B cell (primary cell): ENCODE data around the gene ARAP1. TPM values are rescaled to one million over a fixed set of nuclear protein-coding genes. Genes with fewer than 3 reads are reported as not detected.

Experiments used
- ATAC-seq: fragments of 200-7000 bp; cut with Tn5 transposase; one replicate; pipeline ENCODE4 v1.10.0; 2021; ENCODE audit warnings: low read depth, mild to moderate bottlenecking, moderate number of reproducible peaks, moderate library complexity
- CTCF ChIA-PET: fragments of 350-600 bp; sonication (Branson Sonifier 250); formaldehyde crosslinking; loops from one replicate; lab custom pipeline; 2021; ENCODE audit warnings: antibody characterized with exemption, inconsistent platforms; lab: Charles Lee
- POLR2A ChIA-PET: fragments of 350-600 bp; sonication (Branson Sonifier 250); formaldehyde crosslinking; loops from one replicate; lab custom pipeline; 2021; ENCODE audit warnings: antibody characterized with exemption; lab: Charles Lee
- DNase-seq: peaks from one replicate; pipeline ENCODE4 v3.0.0; 2013
- H2AFZ ChIP-seq: 2 replicates; pipeline ENCODE4 v1.6.1; 2012; ENCODE audit warnings: mild to moderate bottlenecking, low read depth, low read length; ENCODE audit not compliant: insufficient read depth, poor library complexity, severe bottlenecking
- H3K27ac ChIP-seq, 2 donors: 1 replicate in 1 of 2; 2 replicates in 1 of 2; pipeline ENCODE4 v1.5.1; 2012 to 2013; ENCODE audit warnings: low read length in 2 of 2, mild to moderate bottlenecking in 2 of 2, moderate library complexity in 1 of 2
- H3K27me3 ChIP-seq, 4 experiments: fragments of 200-600 bp in 1 of 4; sonication (generic) in 1 of 4; replicated peaks in 1 of 4; 1 replicate in 2 of 4; 2 replicates in 2 of 4; pipeline versions ENCODE4 v1.6.1 to v1.7.0; 2013 to 2016; ENCODE audit warnings: low read length in 3 of 4, mild to moderate bottlenecking in 2 of 4, mixed read lengths in 1 of 4, moderate library complexity in 1 of 4; ENCODE audit not compliant: insufficient read depth in 4 of 4, control insufficient read depth in 3 of 4; ENCODE audit errors: control extremely low read depth in 1 of 4
- H3K36me3 ChIP-seq, 2 experiments: replicated peaks in 1 of 2; 1 replicate in 1 of 2; 2 replicates in 1 of 2; pipeline versions ENCODE4 v1.6.1 to v1.7.1; 2013; ENCODE audit warnings: low read length in 1 of 2; ENCODE audit not compliant: insufficient read depth in 2 of 2, control insufficient read depth in 1 of 2; ENCODE audit errors: control extremely low read depth in 1 of 2, extremely low read depth in 1 of 2
- H3K4me1 ChIP-seq, 2 donors: fragments of 200-600 bp in 1 of 2; sonication (generic) in 1 of 2; 1 replicate in 1 of 2; 2 replicates in 1 of 2; pipeline versions ENCODE4 v1.5.1 to v1.6.1; 2013 to 2017; ENCODE audit warnings: low read length in 2 of 2; ENCODE audit not compliant: control insufficient read depth in 2 of 2, insufficient read depth in 2 of 2
- H3K4me2 ChIP-seq: replicated peaks from 2 replicates; pipeline ENCODE3; 2012; ENCODE audit warnings: mild to moderate bottlenecking, low read depth, low read length; ENCODE audit not compliant: poor library complexity, severe bottlenecking
- H3K4me3 ChIP-seq, 5 experiments: fragments of 200-600 bp in 1 of 5; sonication (generic) in 1 of 5; 1 replicate in 3 of 5; 2 replicates in 2 of 5; pipeline versions ENCODE4 v1.5.1 to v1.7.0; 2011 to 2016; ENCODE audit warnings: low read length in 4 of 5, mild to moderate bottlenecking in 4 of 5, low read depth in 2 of 5, control low read depth in 1 of 5, moderate library complexity in 1 of 5; ENCODE audit not compliant: insufficient read depth in 1 of 5; ENCODE audit errors: control extremely low read depth in 1 of 5, extremely low read depth in 1 of 5
- H3K79me2 ChIP-seq: fragments of 200-600 bp; sonication (generic); one replicate; pipeline ENCODE4 v1.6.0; 2016; ENCODE audit warnings: low read length; ENCODE audit not compliant: control insufficient read depth, insufficient read depth
- H3K9ac ChIP-seq: fragments of 200-600 bp; sonication (generic); 2 replicates; pipeline ENCODE4 v1.6.1; 2017; ENCODE audit warnings: mild to moderate bottlenecking, low read length, moderate library complexity
- H3K9me3 ChIP-seq, 3 donors: one replicate each; pipeline versions ENCODE4 v1.6.1 to v1.7.1; 2013; ENCODE audit warnings: low read length in 2 of 3; ENCODE audit not compliant: control insufficient read depth in 2 of 3, insufficient read depth in 1 of 3; ENCODE audit errors: control extremely low read depth in 1 of 3
- H4K20me1 ChIP-seq: 2 replicates; pipeline ENCODE4 v1.6.0; 2012; ENCODE audit warnings: mild to moderate bottlenecking, low read length; ENCODE audit not compliant: insufficient read depth, control insufficient read depth, poor library complexity, severe bottlenecking
- H3K27ac Mint-ChIP-seq: one replicate; pipeline ENCODE4 v1.8.0; 2021; ENCODE audit warnings: mixed read lengths
- H3K27me3 Mint-ChIP-seq: one replicate; pipeline ENCODE4 v1.8.0; 2021; ENCODE audit warnings: mixed read lengths
- H3K4me1 Mint-ChIP-seq: one replicate; pipeline ENCODE4 v1.8.0; 2021; ENCODE audit warnings: mixed read lengths
- H3K4me3 Mint-ChIP-seq: one replicate; pipeline ENCODE4 v1.8.0; 2021; ENCODE audit warnings: mixed read lengths
- H3K9me3 Mint-ChIP-seq: one replicate; pipeline ENCODE4 v1.8.0; 2022; ENCODE audit warnings: mixed read lengths; ENCODE audit not compliant: insufficient read depth
- EZH2 ChIP-seq: IDR thresholded peaks from 2 replicates; pipeline ENCODE4 v1.6.1; 2012; ENCODE audit warnings: borderline replicate concordance, low read depth, mild to moderate bottlenecking, moderate library complexity, low read length; ENCODE audit not compliant: insufficient read depth, poor library complexity, severe bottlenecking
- WGBS: methylation state at CpG from one replicate; pipeline ENCODE4 v1.1.5; 2013; ENCODE audit warnings: missing lambda C conversion rate; ENCODE audit not compliant: insufficient coverage; 5-methylcytosine and 5-hydroxymethylcytosine counted together
- intact Hi-C: fragments of 100-400 bp; cut with micrococcal nuclease; formaldehyde crosslinking; loops from one replicate; pipeline ENCODE4 v1.10.0; 2022
- polyA plus RNA-seq: library from polyadenylated mRNA; depleted of rRNA; stranded (reverse); fragments of >200 nt; gene quantifications from 2 replicates; pipeline ENCODE4 v1.2.3, GENCODE V29; 2012
- total RNA-seq, 2 donors: library from RNA; stranded (reverse); fragments of 120-200 nt in 1 of 2; gene quantifications; 1 replicate in 1 of 2; 2 replicates in 1 of 2; pipeline versions ENCODE4 v1.2.3 to v1.2.4, GENCODE V29; 2013 to 2022
- TF ChIP-seq, protein P1 (sequence below): fragments of 200-600 bp; IDR thresholded peaks from one replicate; pipeline ENCODE4 v1.8.0; 2022; ENCODE audit warnings: antibody characterized with exemption, mild to moderate bottlenecking

ARAP1 gene
- total and polyA plus RNA-seq, 2 donors (not counting 1 experiment from before 2014, with no cell fraction given): 143 to 242 TPM

DNA sequence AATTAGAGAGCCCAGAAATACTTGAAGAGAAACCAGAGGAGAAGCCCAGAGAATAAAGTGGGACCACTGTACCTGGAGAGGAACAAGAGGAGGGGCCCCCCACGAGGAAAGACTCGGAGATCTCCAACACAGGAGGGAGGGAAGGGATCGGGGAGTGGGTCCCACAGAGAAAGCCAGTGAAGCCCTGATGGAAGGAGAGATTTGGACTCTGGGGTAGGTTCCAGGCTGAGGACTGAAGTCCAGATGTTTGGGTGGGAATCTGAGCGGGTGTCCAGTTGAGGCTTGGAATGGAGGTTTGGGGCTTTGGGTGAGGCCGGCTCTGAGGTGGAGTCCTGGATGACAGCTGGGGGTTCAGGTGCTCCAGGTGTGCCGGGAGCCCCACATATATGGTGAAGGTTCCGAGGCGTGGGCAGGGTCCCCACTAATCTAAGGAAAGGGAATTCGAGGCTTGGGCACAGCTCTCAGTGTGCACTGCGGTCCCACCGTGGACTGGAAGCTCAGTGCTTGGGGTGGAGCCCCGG, 110.6 kb downstream of the ARAP1 start:
- Histone ChIP-seq H2AFZ (no peak overlapping the region), H3K27ac (no peak overlapping the region), H3K79me2 (no peaks in the 10 kb centered on the region), H3K9ac (no peak overlapping the region), H3K9me3 (peaks cover 0 to 6% (median 0%) of the 10 kb centered on the region in 3 donors), H3K4me2 (peak overlapping the region; percentile 94), H3K36me3 (no peaks in the 10 kb centered on the region), H3K27me3 (peaks cover 0 to 61% (median 22%) of the 10 kb centered on the region in 4 experiments), H3K4me1 (peaks cover 13 to 16% of the 10 kb centered on the region in 2 donors), H4K20me1 (no peaks in the 10 kb centered on the region), H3K4me3 (no peak overlapping the region)
- WGBS: 61% methylated on average over 12 of the region's 12 CpGs
- no peak for DNase-seq
- POLR2A ChIA-PET: no interaction called here
- no peak overlapping the region for H3K4me3 Mint-ChIP-seq
- no peak for TF ChIP-seq EZH2
- TF ChIP-seq, protein P1, sequence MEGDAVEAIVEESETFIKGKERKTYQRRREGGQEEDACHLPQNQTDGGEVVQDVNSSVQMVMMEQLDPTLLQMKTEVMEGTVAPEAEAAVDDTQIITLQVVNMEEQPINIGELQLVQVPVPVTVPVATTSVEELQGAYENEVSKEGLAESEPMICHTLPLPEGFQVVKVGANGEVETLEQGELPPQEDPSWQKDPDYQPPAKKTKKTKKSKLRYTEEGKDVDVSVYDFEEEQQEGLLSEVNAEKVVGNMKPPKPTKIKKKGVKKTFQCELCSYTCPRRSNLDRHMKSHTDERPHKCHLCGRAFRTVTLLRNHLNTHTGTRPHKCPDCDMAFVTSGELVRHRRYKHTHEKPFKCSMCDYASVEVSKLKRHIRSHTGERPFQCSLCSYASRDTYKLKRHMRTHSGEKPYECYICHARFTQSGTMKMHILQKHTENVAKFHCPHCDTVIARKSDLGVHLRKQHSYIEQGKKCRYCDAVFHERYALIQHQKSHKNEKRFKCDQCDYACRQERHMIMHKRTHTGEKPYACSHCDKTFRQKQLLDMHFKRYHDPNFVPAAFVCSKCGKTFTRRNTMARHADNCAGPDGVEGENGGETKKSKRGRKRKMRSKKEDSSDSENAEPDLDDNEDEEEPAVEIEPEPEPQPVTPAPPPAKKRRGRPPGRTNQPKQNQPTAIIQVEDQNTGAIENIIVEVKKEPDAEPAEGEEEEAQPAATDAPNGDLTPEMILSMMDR: no peak
- no peak for ATAC-seq
- peaks cover 4% of the 10 kb centered on the region for H3K4me1 Mint-ChIP-seq
- intact Hi-C loops: no loop called here
- CTCF ChIA-PET: interaction anchor here (1.0 to 9.6 kb wide), 2 partner anchors 54 to 1236 kb away, joined by 3 to 152 read pairs; no protein-coding TSS in a partner anchor
- peaks cover 24% of the 10 kb centered on the region for H3K27me3 Mint-ChIP-seq
- H3K9me3 Mint-ChIP-seq: no peaks in the 10 kb centered on the region
- H3K27ac Mint-ChIP-seq: no peak overlapping the region
